GM21529 (cell line): ENCODE results near the gene EFCAB6.

ENCODE experiments used
- ATAC-seq: cut with Tn5 transposase; IDR thresholded peaks from one replicate; pipeline ENCODE4 v1.9.1; 2021; ENCODE audit not compliant: unreplicated experiment

Gene EFCAB6

DNA sequence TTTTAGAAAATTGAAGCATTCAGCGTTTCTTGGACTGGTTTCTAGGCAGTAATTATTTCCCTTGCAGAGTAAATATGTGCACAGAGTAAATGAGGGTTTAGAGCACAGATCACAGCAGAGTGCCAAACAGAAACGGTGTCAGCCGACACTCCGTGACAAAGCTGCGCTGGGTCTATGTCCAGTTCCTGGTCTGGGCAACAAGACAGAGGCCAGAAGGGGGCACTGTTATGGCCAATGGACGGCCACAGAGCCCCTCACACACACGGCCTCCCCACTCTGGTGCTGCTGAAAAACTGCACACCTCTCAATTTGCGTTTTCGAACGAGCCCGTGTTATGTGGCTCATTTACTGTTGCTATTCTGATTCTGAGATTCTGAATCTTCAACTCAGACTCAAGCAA, 219.6 kb downstream of the EFCAB6 start:
- no peak for ATAC-seq

DNA sequence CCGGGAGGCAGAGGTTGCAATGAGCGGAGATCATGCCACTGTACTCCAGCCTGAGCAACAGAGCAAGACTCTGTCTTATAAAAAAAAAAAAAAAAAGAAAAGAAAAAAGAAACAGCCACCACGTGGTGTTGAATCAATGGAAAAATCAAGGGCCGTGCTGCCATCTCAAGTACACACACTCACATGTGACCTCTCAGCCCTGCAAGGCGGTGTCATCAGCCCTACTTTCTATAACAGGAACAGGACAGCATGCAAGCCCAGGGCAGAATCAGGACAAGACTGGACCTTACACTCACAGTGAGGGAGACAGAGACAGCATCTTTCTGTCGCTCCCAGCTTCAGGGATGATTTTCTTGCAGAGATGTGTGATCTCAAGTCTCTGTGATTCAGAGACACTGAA, 220.7 kb downstream of the EFCAB6 start:
- no peak for ATAC-seq

DNA sequence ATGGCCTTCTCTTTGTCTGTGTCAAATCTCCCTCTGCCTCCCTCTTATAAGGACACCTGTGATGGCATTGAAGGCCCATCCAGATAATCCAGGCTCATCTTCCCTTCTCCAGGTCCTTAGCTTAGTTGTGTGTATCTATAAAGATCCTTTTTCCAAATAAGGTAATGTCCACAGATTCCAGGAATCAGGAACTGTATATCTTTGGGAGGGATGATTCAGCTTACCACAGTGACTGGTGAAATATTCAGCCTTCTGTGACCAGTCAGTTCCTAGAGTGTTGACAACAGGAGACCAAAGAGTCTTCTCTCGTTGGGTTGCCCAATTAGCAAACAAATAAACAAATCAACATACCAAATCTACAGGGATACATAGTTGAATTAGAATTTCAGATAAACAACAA, 224.5 kb downstream of the EFCAB6 start:
- ATAC-seq = no peak

DNA sequence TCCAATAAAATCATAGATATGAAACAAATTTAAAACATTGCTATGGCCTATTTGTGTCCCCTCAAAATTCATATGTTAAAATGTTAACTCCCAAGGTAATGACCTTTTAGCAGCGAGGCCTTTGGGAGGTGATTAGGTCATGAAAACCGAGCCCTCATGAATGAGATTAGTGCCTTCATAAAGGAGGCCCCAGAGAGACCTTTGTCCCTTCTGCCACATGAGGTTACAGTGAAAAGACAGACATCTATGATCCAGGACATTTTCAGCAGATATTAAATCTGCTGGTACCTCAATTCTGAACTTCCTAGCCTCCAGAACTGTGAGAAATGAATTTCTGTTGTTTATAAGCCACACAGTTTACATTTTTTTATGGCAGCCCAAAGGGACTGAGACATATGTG, 228.6 kb downstream of the EFCAB6 start:
- no peak for ATAC-seq

DNA sequence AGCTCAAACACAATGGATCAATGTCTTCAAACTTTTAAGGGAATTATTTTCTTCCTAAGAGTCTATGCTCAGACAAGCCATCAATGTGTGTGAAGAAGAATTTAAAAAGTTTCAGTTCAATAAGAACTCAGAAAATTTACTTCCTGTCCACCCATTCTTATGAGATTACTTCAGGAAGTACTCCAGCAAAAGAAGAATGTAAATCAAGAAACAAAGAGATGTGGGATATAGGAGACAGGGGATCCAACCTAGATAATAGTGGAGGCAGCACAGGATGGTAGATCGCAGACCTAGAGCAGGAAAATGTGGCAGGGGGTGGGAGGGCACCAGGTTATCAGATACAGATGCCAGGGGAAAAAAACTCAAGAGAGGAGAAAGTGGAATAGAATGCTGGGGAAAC, 229.7 kb downstream of the EFCAB6 start:
- no peak for ATAC-seq

DNA sequence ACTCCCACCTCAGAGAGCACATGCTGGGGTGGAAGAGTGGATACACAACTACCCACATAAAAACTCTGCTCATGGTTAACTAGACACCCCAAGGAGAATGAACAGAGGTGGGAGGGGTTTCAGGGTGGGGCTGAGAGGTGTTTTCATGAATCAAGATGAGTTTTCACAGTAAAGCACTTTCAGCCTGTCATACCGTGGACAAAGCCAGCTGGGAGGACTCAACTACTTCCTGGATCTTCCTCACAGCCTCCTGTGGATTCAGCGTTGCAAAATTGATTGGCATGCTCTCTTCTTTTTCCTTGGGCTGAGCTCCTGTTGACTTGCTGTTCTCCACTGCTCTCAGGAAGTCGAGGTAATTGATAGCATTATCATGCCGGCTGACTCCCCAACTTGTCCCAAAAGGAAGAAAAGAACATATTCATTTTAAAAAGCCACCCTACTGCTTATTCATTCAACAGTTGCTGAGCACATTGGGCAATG, 231.8 kb downstream of the EFCAB6 start:
- ATAC-seq = no peak

DNA sequence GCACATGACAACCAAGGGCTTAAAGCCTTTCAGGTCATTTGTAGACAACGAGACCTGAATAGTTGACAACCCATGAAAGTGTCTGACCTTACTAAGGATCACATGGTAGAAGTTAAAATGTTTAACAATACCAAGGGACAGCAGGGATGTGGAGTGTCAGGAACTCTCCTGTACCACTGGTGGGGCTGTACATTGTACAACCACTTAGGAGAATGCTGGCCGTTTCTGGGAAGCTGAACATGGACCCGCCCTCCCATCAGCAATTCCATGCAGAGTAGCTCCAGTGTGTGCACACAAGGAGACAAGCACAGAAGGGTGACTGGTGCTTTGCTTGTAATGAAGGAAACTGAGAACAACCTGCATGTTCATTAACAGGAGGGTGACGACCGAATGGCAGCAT, 237.4 kb downstream of the EFCAB6 start:
- no peak for ATAC-seq

DNA sequence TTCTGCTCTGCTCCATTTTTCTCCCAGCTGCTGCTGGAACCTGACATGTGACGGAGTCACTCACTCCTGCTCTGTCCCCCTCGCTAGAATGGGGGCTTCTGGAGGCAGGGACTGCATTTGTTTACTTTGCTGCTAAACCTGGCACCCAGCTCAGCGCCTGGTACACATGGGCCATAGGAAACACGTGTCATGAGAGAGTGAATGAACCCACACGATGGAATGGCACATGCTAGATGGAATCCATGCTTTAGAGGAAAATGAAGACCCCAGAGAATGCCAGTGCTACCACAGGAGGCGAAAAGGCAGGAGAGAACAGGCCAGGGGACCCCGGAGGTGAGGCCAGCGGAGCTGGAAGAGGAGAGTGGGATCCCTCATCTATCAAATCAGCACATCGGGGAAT, 239.4 kb downstream of the EFCAB6 start:
- no peak for ATAC-seq

DNA sequence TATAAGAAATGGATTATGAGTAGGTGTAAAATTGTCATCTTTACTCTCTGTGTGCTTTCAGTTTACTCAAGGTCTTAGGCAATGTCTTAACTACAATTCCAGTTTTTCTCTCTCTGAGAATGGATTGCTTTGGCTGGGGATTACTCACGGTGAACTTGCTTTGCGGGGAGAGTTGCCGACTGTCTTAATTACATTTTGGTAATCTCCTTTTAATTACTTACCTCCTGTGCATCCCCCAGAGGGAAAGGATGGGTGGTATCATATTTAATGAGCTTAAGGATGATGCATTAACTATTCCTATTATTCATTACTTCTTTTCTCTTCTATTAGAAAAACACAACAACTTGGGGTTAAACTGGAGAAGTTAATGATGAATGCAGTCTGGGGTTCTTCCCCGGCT, 240.9 kb downstream of the EFCAB6 start:
- ATAC-seq = no peak

DNA sequence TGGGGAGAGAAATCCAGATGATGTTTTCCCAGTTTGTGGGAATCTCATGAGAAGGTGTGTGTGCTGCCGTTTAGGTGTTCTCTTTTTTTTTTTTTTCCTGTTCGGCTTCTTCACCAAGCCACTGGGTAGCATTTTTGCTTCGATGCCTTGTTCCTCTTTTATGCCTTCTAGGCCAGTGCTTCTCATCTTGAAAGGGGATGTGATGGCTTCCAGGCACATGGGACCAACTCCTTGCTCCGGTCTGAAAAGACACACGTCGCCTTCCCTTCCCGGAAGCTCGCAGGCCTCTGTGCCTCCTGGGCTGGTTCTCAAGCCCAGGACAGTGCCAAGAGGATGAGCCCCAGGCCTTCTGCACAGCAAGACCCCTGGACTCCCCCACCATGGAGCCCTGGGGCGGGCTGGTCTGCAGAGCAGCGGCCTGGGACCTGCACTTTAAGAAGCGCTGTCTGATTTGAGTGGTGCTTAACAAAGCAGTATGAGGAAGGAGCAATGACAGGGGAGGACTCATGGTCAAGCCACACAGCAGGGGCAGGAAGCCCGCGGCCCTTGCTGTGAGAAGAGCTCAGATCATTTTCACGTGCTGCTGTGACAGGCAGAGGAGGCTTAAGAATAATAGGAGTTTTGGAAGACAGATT, 241.5 kb downstream of the EFCAB6 start:
- no peak for ATAC-seq

DNA sequence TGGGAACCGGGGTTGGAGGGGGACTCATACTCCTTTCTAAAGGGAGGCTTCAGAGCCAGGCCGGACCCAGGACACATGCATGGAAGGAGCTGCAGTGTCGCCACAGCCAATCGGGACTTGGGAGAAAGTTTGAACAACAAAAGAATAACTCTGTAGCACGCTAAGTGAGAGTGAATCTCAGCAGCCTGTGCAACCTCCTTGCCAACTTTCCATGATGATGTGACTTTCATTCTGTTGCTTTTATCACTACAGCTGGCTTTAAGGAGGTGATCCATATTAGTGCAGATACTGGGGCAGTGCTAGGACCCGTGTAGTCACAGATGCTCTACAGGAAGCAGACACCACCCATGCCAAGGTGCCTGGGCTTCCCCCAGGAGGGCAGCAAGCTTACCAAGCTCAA, 243.0 kb downstream of the EFCAB6 start:
- ATAC-seq = no peak

DNA sequence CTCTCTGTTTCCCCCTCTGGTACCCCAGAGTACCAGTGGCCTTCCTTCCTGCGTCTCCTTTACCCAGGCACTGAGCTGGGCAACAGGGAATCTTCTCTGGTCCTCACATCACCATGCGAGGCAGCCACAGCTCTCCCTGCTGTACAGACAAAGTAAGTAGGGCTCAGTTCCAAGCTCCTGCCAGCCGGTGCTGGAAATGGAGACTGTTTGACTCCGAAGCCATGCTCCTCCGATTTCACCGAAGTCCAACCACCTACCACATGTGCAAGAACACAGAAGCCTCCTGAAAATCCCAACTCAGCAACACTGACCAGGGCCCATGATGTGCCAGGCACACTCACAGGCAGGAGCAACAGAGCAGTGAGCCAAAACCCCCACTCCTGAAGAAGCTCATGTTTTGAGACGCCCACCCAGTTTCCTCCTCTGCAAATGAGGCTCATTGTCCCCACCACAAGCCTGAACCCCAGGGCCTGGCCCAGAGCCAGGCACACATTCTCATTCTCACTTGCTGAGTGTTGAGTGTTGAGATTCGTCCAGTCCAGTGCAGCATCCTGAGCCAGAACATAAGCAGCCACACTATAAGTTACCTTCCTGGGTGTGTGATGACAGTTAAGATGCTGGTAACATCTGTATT, 244.3 kb downstream of the EFCAB6 start:
- ATAC-seq = no peak

DNA sequence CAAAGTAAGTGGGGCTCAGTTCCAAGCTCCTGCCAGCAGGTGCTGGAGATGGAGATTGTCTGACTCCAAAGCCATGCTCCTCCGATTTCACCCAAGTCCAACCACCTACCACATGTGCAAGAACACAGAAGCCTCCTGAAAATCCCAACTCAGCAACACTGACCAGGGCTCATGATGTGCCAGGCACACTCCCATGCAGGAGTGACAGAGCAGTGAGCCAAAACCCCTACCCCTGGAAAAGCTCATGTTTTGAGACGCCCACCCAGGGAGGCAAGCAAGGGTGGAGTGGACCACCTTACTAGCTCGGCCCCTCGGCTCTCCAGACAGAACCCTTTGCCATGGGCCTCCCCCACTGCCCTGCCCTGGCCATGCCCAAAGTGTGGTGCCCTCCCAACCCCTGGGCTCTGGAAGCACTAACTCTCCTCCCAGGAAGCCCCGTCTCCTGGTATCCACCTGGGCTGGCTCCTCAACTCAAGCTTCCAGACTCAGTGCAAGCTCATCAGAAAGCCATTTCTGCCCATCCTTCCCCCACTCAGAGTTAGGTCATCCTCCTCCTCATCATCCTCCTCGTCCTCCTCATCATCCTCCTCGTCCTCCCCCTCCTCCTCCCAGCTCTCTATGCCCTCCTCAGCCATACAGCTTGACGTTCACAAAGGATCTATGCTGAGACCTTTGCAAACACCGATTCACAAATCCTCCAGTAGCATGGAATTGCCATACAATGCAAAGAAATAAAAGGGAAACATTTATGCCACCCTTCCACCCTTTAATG, 245.4 kb downstream of the EFCAB6 start:
- no peak for ATAC-seq

DNA sequence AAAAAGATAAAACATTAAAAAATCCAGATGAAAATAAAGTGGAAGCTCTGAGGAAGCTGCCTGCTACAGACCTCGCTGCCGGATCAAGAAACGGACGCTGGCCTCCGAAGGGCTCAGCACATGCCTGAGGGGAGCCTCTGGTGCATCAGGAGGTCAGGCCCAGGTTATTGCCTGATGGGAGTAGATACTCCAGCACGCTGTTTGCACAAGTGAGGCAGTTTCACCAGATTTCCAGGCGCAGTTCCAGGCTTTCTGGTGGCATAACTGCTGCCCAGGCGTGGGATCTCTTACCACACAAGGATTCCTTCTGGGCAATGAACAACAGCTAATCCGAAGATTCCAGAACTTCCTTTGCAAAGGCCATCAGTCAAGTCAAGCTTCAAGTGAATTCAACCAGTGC, 246.1 kb downstream of the EFCAB6 start:
- ATAC-seq = no peak

DNA sequence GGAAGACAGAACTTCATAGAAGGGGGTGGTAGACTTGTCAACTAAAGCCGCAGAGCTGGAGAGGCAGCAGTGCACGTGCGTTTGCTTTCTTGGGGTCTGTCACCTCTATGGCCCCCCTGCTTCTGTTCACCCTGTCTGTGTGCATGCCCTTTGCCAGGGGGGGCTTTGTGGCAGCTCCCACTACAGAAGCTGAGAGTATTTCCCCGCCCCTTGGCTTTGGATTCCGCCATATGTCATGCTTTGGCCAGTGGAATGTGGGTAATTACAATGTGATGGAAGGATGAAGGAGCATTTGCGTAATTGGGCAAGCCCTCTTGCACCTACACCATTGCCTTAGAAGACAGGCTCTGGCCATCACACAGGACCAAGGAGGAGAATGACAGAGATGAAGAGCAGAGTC, 247.2 kb downstream of the EFCAB6 start:
- no peak for ATAC-seq

DNA sequence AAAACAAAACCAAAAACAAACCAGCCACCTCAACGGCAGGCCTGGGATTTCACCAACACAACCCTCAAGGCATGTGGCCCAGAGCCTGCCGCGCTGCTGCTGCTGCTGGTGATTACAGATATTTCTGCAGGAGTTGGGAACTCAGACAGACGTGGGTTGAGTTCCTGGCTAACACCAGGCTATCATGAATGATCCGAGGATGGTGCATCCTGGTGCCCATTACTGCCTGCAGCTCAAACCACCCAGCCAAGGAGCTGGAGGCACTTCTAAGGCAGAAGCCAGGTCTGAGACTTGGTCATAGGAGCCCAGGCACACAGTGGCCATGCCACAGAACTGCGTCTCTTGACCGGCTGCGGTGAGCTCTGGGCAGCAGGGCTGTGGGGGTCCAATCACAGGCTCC, 248.5 kb downstream of the EFCAB6 start:
- no peak for ATAC-seq

DNA sequence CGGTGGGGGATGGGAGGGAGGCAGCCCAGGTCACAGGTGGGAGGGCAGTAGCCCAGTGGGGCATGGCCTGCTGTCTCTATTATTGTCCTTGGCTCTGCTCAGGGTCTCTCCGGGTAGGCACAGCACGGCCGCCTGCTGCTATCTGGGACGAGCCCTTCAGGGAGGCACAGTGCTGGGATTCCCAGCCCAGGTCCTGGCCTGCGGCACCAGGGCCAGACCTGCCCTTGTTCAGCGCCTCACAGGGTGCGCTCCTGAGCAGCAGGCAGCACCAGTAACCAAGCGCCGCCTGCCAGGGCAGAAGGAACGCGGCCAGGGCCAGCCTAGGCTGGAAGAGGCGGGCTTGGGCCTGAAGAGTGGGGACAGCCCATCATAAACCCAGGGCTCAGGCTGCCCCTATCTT, 249.3 kb downstream of the EFCAB6 start:
- ATAC-seq = no peak

DNA sequence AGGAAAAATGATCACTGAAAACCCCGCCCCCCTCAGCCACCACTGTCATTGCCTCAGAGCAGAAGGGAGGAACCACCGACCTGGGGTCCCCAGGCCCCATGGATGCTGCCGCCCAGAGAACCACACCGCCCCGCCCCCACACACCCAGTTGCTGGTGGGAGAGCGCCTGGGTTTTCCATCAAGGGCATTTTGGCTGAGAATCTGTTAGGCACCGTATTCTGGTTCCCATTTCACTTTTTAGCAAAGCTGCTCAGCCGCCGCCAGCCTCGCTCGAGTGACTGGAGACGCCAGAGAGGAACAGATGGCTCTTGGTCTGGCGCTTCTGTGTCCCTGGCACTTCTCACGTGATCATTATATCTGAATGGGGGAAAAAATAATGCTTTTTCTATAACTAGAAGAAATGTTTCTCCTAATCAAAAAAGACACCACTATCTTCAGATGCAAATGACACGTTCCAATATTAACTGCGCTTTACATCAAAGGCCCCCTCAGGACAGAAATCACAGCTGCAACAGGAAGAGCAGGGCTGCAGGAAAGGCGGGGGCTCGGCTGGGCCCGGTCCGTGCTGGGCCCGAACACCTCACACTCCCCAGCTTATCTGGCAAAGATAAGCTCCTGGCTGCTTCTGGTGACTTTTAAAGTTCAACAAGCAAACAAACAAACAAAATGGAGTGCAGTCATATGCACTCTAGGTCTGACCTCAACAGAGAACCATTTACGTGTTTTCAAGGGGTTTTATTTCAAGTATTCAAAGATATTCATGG, 250.5 kb downstream of the EFCAB6 start:
- ATAC-seq = no peak

DNA sequence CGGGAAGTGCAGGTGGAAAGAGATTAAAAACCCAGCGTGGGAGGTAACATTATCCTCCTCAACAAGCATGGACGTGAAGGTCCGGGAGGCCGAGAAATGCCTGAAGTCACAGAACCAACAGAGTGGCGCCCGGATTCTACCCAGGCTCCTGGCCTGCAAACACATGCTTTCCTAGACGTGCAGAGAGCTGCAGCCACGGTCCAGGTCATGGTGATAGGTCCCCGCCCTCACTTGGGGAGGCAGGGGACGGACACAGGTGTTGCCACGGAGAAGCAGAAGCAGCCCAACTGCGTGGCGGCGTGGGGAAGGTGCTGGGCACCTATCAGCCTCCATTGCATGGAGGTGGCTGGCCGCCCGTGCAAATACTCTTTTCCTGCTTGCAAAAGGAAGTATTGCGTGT, 251.5 kb downstream of the EFCAB6 start:
- no peak for ATAC-seq

DNA sequence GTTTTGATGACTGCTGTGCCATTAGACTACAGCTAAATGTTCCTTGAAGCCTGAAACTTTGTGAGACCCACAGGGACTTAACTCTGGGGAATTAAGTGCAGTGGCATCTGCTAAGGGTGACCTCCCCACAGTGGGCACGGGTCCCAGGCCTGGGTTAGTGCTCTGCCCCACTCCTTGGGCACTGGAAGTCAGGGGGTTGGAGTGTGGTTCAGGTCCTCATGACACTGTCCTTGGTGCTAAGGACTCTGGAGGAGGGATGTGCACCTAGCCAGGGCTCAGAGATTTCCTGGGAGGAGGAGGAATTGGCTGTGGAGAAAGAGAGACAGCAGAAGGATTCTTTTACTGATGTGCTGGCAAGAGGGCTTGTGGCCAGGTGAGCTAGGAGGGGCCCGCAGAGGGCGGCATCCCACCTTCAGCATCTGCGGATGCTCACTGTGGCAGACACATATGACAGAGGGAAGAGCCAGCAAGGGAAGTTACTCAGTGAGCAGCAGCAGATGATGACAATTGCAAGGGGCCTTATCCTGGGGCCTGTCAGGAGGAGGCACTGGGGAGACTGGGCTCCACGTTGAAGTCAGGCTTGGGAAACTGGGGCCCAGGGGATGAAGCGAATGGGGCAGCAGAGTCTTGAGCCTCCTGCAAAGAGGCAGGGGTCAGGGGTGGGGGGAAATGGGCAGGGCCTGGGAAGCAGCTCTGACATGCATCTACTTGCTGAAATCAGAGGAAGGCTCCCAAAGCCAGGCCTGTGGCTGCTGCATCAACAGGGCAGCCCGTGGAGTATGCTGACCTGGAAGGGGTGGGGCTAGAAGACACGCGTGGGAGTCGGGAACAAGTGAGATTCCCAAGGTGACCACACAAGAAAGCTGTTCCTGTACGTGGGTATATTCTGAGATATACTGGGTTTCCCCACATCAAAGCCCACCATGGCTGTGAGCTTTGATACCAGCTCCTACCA, 256.3 kb downstream of the EFCAB6 start:
- ATAC-seq = no peak
